Neural cell (in vitro differentiated cells): ENCODE results near the gene ACTRT3. TPM values are rescaled to one million over a fixed set of nuclear protein-coding genes. Genes with fewer than 3 reads are reported as not detected.
A peak's percentile ranks its signal among the peaks of the same experiment; 100 is the strongest.

Source experiments
- H2AFZ ChIP-seq: fragments of 200-600, 300-800 bp; sonication (generic), shearing (Covaris generic); 2 replicates; pipeline ENCODE4 v1.6.0; 2014; ENCODE audit warnings: low read depth, mild to moderate bottlenecking, antibody characterized with exemption, low read length, moderate library complexity
- H3F3A ChIP-seq: fragments of 200-600 bp; shearing (Covaris generic); 2 replicates; pipeline ENCODE4 v1.6.1; 2016; ENCODE audit warnings: mild to moderate bottlenecking, moderate library complexity, mixed read lengths, antibody characterized with exemption, low read length; ENCODE audit not compliant: insufficient read depth, poor library complexity, severe bottlenecking
- H3K27ac ChIP-seq: fragments of 200-600, 300-800 bp; sonication (generic), shearing (Covaris generic); 2 replicates; pipeline ENCODE4 v1.5.1; 2014; ENCODE audit warnings: mild to moderate bottlenecking, low read length, moderate library complexity
- H3K27me3 ChIP-seq: fragments of 300-800, 200-600 bp; sonication (generic), shearing (Covaris generic); 2 replicates; pipeline ENCODE4 v1.6.0; 2014; ENCODE audit warnings: mild to moderate bottlenecking, low read depth, low read length, moderate library complexity; ENCODE audit not compliant: insufficient read depth
- H3K36me3 ChIP-seq: fragments of 300-800, 200-600 bp; sonication (generic), shearing (Covaris generic); 2 replicates; pipeline ENCODE4 v1.5.1; 2014; ENCODE audit warnings: mild to moderate bottlenecking, antibody characterized with exemption, low read length, moderate library complexity; ENCODE audit not compliant: insufficient read depth
- H3K4me2 ChIP-seq: fragments of 300-800, 200-600 bp; sonication (generic), shearing (Covaris generic); 2 replicates; pipeline ENCODE4 v1.6.0; 2014; ENCODE audit warnings: mild to moderate bottlenecking, low read length
- H3K4me3 ChIP-seq: fragments of 300-800, 200-600 bp; sonication (generic), shearing (Covaris generic); 2 replicates; pipeline ENCODE4 v1.5.1; 2014; ENCODE audit warnings: mild to moderate bottlenecking, low read length, moderate library complexity
- H3K79me2 ChIP-seq: fragments of 200-600 bp; shearing (Covaris generic); replicated peaks from 2 replicates; pipeline ENCODE4 v1.6.0; 2014; ENCODE audit warnings: mild to moderate bottlenecking, low read length, moderate library complexity; ENCODE audit not compliant: insufficient read depth
- H3K9ac ChIP-seq: fragments of 300-800, 200-600 bp; sonication (generic), shearing (Covaris generic); 2 replicates; pipeline ENCODE4 v1.6.1; 2016; ENCODE audit warnings: mild to moderate bottlenecking, low read length, mixed read lengths
- H3K9me2 ChIP-seq: fragments of 200-600 bp; shearing (Covaris generic); 2 replicates; pipeline ENCODE4 v1.6.1; 2016; ENCODE audit warnings: mild to moderate bottlenecking, low read length, mixed read lengths; ENCODE audit not compliant: insufficient read depth
- H3K9me3 ChIP-seq: fragments of 200-600, 300-800 bp; sonication (generic), shearing (Covaris generic); 2 replicates; pipeline ENCODE4 v1.6.1; 2016; ENCODE audit warnings: mild to moderate bottlenecking, mixed run types, low read length, moderate library complexity, mixed read lengths
- H4K20me1 ChIP-seq: fragments of 200-600 bp; shearing (Covaris generic); 2 replicates; pipeline ENCODE4 v1.6.1; 2016; ENCODE audit warnings: mild to moderate bottlenecking, mixed run types; ENCODE audit not compliant: insufficient read depth
- CTCF ChIP-seq: fragments of 450-650 bp; IDR thresholded peaks from 2 replicates; pipeline ENCODE4 v1.5.1; 2014; ENCODE audit warnings: antibody characterized with exemption, mild to moderate bottlenecking, moderate library complexity; ENCODE audit not compliant: poor library complexity, severe bottlenecking
- EP300 ChIP-seq: fragments of 450-650 bp; conservative IDR thresholded peaks from 2 replicates; pipeline ENCODE4 v1.6.1; 2014; ENCODE audit warnings: antibody characterized with exemption, mild to moderate bottlenecking, moderate library complexity; ENCODE audit not compliant: poor library complexity, severe bottlenecking
- EZH2 ChIP-seq: fragments of 200-600, 300-800 bp; shearing (Covaris generic), sonication (generic); IDR thresholded peaks from 2 replicates; pipeline ENCODE4 v1.6.1; 2014; ENCODE audit warnings: antibody characterized with exemption, low read length, borderline replicate concordance, mild to moderate bottlenecking; ENCODE audit not compliant: insufficient read depth, poor library complexity, severe bottlenecking
- MXI1 ChIP-seq: fragments of 450-650 bp; conservative IDR thresholded peaks from 2 replicates; pipeline ENCODE4 v1.6.1; 2014; ENCODE audit warnings: antibody characterized with exemption, mild to moderate bottlenecking; ENCODE audit not compliant: poor library complexity, severe bottlenecking
- POLR2AphosphoS5 ChIP-seq: IDR thresholded peaks from 2 replicates; pipeline ENCODE4 v1.6.1; 2012
- RAD21 ChIP-seq: fragments of 450-650 bp; conservative IDR thresholded peaks from 2 replicates; pipeline ENCODE4 v1.6.1; 2014; ENCODE audit warnings: antibody characterized with exemption, mild to moderate bottlenecking, moderate library complexity
- REST ChIP-seq: IDR thresholded peaks from 2 replicates; pipeline ENCODE4 v1.6.1; 2012; ENCODE audit warnings: borderline replicate concordance
- SMC3 ChIP-seq: fragments of 450-650 bp; conservative IDR thresholded peaks from 2 replicates; pipeline ENCODE4 v1.6.1; 2014; ENCODE audit warnings: antibody characterized with exemption, mild to moderate bottlenecking, moderate library complexity; ENCODE audit not compliant: poor library complexity
- TAF1 ChIP-seq: IDR thresholded peaks from 2 replicates; pipeline ENCODE4 v1.6.1; 2012; ENCODE audit warnings: low read depth
- polyA plus RNA-seq: library from polyadenylated mRNA; depleted of rRNA; stranded (reverse); fragments of >200 nt; gene quantifications from 2 replicates; pipeline ENCODE4 v1.2.3, GENCODE V29; 2014

ACTRT3 gene
- polyA plus RNA-seq, 1 donor from 2014 or later = not detected

DNA sequence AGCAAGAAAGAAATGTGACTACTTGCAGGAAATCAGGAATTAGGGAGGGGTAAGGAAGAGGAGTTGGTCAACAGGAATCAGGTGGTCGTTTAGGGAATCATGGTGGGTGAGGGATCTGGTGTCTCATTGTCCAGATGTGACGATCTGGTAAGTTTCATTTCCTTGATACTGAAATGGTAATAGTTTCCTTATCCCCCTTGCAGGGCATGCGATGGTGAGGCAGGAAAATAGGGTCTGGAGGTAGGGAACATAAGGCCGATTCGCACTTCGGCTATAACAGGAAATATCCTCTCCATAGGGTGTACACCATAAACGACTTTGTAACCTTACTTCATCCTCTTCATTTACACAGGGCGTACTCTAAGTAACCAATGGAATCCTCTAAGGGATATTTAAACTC is 43.9 kb upstream of the ACTRT3 start:
- no peaks in the 10 kb centered on the region for H3K79me2 ChIP-seq
- H3K9me2 ChIP-seq = no peaks in the 10 kb centered on the region
- H3K36me3 ChIP-seq = no peaks in the 10 kb centered on the region
- TF ChIP-seq EZH2 = no peak
- TF ChIP-seq MXI1 = no peak
- TF ChIP-seq SMC3 = no peak
- TF ChIP-seq RAD21 = no peak
- no peak for TF ChIP-seq EP300
- TF ChIP-seq POLR2AphosphoS5 = no peak
- TF ChIP-seq TAF1 = no peak
- no peak for TF ChIP-seq REST
- TF ChIP-seq CTCF = no peak
- no peaks in the 10 kb centered on the region for H3K9me3 ChIP-seq
- no peak overlapping the region for H3K4me3 ChIP-seq
- no peak overlapping the region for H2AFZ ChIP-seq
- no peaks in the 10 kb centered on the region for H4K20me1 ChIP-seq
- no peak overlapping the region for H3K4me2 ChIP-seq
- H3K27ac ChIP-seq = no peak overlapping the region
- H3K9ac ChIP-seq = no peak overlapping the region
- no peaks in the 10 kb centered on the region for H3F3A ChIP-seq
- H3K27me3 ChIP-seq = no peaks in the 10 kb centered on the region

DNA sequence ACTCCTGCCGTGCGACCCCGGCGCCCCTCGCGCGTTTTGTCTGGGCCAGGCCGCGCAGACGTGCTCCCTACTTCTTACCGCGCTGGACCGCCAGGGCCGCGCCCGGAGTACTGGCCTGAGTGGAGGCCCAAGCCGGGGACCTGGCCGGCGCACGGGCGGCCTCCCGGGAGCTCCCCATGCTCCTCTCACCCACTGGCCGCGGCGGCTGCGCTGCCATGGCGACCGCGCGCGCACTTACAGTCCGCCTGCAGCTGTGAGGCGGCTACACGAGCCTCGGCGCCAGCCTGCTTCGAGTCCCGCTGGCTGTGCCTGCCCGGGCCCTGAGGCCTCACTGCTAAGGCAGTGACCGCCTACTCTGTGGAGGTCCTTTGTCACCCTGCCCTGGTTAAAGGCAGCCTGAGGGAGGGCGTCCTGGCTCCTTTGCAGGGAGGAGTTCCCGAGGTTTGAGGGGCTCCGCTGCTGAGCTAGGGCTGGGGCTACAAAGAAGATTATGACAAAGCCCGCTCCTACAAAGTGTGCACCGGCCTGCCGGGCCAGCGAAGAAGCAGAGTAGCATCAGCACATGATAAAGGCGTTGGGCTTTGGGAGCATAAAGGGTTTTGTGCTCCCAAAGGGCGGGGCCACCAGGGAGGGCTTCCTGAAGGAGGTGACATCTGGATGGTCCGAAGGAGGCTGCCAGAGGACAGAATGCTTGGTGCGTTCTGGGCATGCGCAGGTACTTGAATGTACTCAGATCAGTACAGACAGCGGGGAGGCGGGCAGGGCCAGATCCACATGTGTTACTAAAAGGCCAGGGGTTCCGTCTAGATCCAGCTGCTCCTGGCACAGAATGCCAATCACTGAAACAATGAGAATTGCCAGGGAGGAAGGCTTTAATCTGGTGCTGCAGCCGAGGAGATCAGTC is 43.2 kb upstream of the ACTRT3 start, which contains the start of the genes LRRC34 and LRRIQ4:
LRRC34 (minus strand) TSS at position 573 of the 904 bp plus-strand sequence; CDS start at position 217, 356 bp downstream.
LRRIQ4 (plus strand) TSS at position 539 of the 904 bp plus-strand sequence. CDS start 9,052 bp downstream, outside the sequence.
- H3K9me3 ChIP-seq = no peaks in the 10 kb centered on the region
- no peaks in the 10 kb centered on the region for H3K79me2 ChIP-seq
- no peak for TF ChIP-seq SMC3
- TF ChIP-seq MXI1 = no peak
- TF ChIP-seq REST = no peak
- no peak for TF ChIP-seq TAF1
- no peak for TF ChIP-seq EZH2
- TF ChIP-seq CTCF = no peak
- TF ChIP-seq RAD21 = no peak
- H3K27ac ChIP-seq = no peak within 1 kb of the TSS
- H2AFZ ChIP-seq = peak within 1 kb of the TSS; percentile 27
- peak within 1 kb of the TSS; percentile 64 for H3K4me3 ChIP-seq
- no peak within 1 kb of the TSS for H3K4me2 ChIP-seq
- H3K36me3 ChIP-seq = no peaks in the 10 kb centered on the region
- H3K9ac ChIP-seq = peak within 1 kb of the TSS; percentile 55
- no peaks in the 10 kb centered on the region for H3K9me2 ChIP-seq
- no peaks in the 10 kb centered on the region for H4K20me1 ChIP-seq
- no peaks in the 10 kb centered on the region for H3F3A ChIP-seq
- H3K27me3 ChIP-seq = no peaks in the 10 kb centered on the region
